ENCODE data around the gene MTX1.

DNA sequence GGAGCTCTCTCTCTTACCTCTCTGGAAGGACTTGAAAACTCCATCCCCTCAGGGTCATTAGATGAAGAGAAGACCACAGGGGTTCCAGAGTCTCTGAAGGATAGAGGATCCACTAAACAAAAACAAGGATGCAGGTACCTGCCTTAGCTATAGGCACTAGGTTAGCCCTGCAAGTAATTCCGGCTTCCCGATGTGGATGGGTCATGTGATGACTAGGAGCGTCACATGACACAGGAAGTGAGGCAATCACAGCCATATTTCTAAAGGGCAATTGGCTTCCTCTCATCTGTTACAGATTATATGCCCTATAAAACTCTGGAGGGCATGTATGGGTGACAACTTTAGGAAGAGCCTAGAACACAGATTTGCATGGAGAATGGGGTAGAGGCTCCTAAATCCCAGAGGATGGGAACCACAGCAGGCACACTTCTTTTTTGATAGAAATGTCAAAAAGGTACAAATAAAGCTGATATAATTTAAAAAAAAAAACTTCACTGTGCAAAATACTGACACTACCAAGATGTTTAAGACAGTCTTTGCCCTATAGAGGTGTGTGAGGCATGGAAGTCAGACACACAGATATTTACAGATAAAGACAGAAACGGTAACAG lies 32.7 kb downstream of the MTX1 start:
- TF ChIP-seq, protein P1, sequence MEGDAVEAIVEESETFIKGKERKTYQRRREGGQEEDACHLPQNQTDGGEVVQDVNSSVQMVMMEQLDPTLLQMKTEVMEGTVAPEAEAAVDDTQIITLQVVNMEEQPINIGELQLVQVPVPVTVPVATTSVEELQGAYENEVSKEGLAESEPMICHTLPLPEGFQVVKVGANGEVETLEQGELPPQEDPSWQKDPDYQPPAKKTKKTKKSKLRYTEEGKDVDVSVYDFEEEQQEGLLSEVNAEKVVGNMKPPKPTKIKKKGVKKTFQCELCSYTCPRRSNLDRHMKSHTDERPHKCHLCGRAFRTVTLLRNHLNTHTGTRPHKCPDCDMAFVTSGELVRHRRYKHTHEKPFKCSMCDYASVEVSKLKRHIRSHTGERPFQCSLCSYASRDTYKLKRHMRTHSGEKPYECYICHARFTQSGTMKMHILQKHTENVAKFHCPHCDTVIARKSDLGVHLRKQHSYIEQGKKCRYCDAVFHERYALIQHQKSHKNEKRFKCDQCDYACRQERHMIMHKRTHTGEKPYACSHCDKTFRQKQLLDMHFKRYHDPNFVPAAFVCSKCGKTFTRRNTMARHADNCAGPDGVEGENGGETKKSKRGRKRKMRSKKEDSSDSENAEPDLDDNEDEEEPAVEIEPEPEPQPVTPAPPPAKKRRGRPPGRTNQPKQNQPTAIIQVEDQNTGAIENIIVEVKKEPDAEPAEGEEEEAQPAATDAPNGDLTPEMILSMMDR (IDR thresholded peaks at IDR 0.05), result no peak
- TF ChIP-seq NFIC (IDR thresholded peaks at IDR 0.05; ENCODE audit: borderline replicate concordance) (no peak), POLR2AphosphoS5 (IDR thresholded peaks at IDR 0.05; ENCODE audit: low read depth, low read length) (peak; percentile 66; the same call in 1 of the 2 replicates), FOXM1 (IDR thresholded peaks at IDR 0.05; ENCODE audit: low read depth) (no peak), JUND (IDR thresholded peaks at IDR 0.05) (no peak), FOXJ3 (CRISPR knock-in tag; IDR thresholded peaks at IDR 0.05) (no peak), RFX5 (IDR thresholded peaks at IDR 0.05; ENCODE audit: low read length) (no peak), RXRA (IDR thresholded peaks at IDR 0.05; ENCODE audit: borderline replicate concordance, low read depth) (no peak)
- TF ChIP-seq, protein P2, sequence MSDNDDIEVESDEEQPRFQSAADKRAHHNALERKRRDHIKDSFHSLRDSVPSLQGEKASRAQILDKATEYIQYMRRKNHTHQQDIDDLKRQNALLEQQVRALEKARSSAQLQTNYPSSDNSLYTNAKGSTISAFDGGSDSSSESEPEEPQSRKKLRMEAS (IDR thresholded peaks at IDR 0.05; ENCODE audit: low read depth), result no peak

Measured in SK-N-SH (cell line).